ENCODE measurements around the gene CNPY3. TPM values are rescaled to one million over a fixed set of nuclear protein-coding genes. Genes with fewer than 3 reads are reported as not detected.

CNPY3 gene
- total and polyA plus RNA-seq, 2 of the 13 experiments (the other 11 are each of a cell fraction or from before 2014, with no cell fraction given), result 42.3 to 60.2 TPM

GRCh38 chr6:42938987-42939809, 9.9 kb downstream of the CNPY3 start (continued):
- no peak for TF ChIP-seq TERF1 (CRISPR knock-in tag; IDR thresholded peaks at IDR 0.05)
- peak; percentile 89; the same call in 1 of the 2 replicates for TF ChIP-seq THAP7 (CRISPR knock-in tag; IDR thresholded peaks at IDR 0.05)
- TF ChIP-seq ZSCAN12 (CRISPR knock-in tag; IDR thresholded peaks at IDR 0.05), result 0 out of 2 replicates have a peak, but pooled peaks have one; percentile 39
- peak; percentile 66; the same call in 1 of the 2 replicates for TF ChIP-seq KLF6 (CRISPR knock-in tag; IDR thresholded peaks at IDR 0.05)
- no peak for TF ChIP-seq ZNF619 (CRISPR knock-in tag; IDR thresholded peaks at IDR 0.05)
- no peak for TF ChIP-seq ELK4 (CRISPR knock-in tag; IDR thresholded peaks at IDR 0.05; ENCODE audit: borderline replicate concordance)
- peak; percentile 82 for TF ChIP-seq NR2F6 (IDR thresholded peaks at IDR 0.05)
- TF ChIP-seq NR2F6 (CRISPR knock-in tag; IDR thresholded peaks at IDR 0.05), result peak; percentile 90
- TF ChIP-seq FLYWCH1 (CRISPR knock-in tag; IDR thresholded peaks at IDR 0.05), result peak; percentile 87
- TF ChIP-seq GTF2F1 (IDR thresholded peaks at IDR 0.05; ENCODE audit: low read length), result no peak
- peak; percentile 93 for TF ChIP-seq ZNF644 (CRISPR knock-in tag; IDR thresholded peaks at IDR 0.05; ENCODE audit: low read depth)
- peak; percentile 82; the same call in 1 of the 2 replicates for TF ChIP-seq KDM3A (CRISPR knock-in tag; IDR thresholded peaks at IDR 0.05; ENCODE audit: low read depth)
- no peak for TF ChIP-seq TCF7L2 (IDR thresholded peaks at IDR 0.05; ENCODE audit: low read depth, low read length)
- 0 out of 2 replicates have a peak, but pooled peaks have one; percentile 19 for TF ChIP-seq CSRNP1 (CRISPR knock-in tag; IDR thresholded peaks at IDR 0.05)
- no peak for TF ChIP-seq SUZ12 (IDR thresholded peaks at IDR 0.05; ENCODE audit: low read depth, low read length)
- TF ChIP-seq ZNF276 (CRISPR knock-in tag; IDR thresholded peaks at IDR 0.05; ENCODE audit: low read depth), result peak; percentile 84; the same call in 1 of the 2 replicates
- TF ChIP-seq CAMTA2 (CRISPR knock-in tag; IDR thresholded peaks at IDR 0.05; ENCODE audit: borderline replicate concordance), result no peak
- no peak for TF ChIP-seq ATF1 (CRISPR knock-in tag; IDR thresholded peaks at IDR 0.05)
- TF ChIP-seq ZNF10 (CRISPR knock-in tag; IDR thresholded peaks at IDR 0.05; ENCODE audit: borderline replicate concordance, low read depth), result no peak
- no peak for TF ChIP-seq LCORL (IDR thresholded peaks at IDR 0.05)
- TF ChIP-seq LCORL (CRISPR knock-in tag; IDR thresholded peaks at IDR 0.05), result peak; percentile 98
- TF ChIP-seq BHLHE40 (IDR thresholded peaks at IDR 0.05; ENCODE audit: low read length), result no peak
- TF ChIP-seq ZNF274 (CRISPR knock-in tag; IDR thresholded peaks at IDR 0.05), result peak; percentile 37; the same call in 1 of the 2 replicates
- TF ChIP-seq TMF1 (CRISPR knock-in tag; IDR thresholded peaks at IDR 0.05; ENCODE audit: low read depth), result no peak
